ENCODE results near the gene SLC38A5. TPM values are rescaled to one million over a fixed set of nuclear protein-coding genes. Genes with fewer than 3 reads are reported as not detected.

SLC38A5 gene
- total RNA-seq, 4 donors from 2014 or later = 2.5 to 7.9 (median 7.4) TPM

- no peak for DNase-seq (ENCODE audit: extremely low spot score)
- intact Hi-C loops (cut with DNase I) = loop anchor here (10.0 kb wide), 1 partner anchor 421 kb away; no protein-coding TSS in a partner anchor
- Histone ChIP-seq H3K9me3 (no peaks in the 10 kb centered on the region), H3K27ac (replicated peaks in 1 of 4) (no peak overlapping the region), H3K27me3 (no peaks in the 10 kb centered on the region), H3K36me3 (no peaks in the 10 kb centered on the region), H3K4me3 (no peak overlapping the region), H3K4me1 (peaks cover 8 to 16% (median 14%) of the 10 kb centered on the region in 4 donors)
- TF ChIP-seq CTCF (IDR thresholded peaks at IDR 0.05) = no peak
- no peak for TF ChIP-seq POLR2AphosphoS5 (IDR thresholded peaks at IDR 0.05)
- no peak for TF ChIP-seq POLR2A (IDR thresholded peaks at IDR 0.05; ENCODE audit: low read depth)
- TF ChIP-seq EP300 (IDR thresholded peaks at IDR 0.05) = no peak
- WGBS = 87% methylated on average over 5 of the region's 5 CpGs
These were observed 35.4 kb upstream of the SLC38A5 start for GRCh38 chrX:48505481-48505880.

- H3K36me3 ChIP-seq = no peaks in the 10 kb centered on the region
- TF ChIP-seq POLR2AphosphoS5 (IDR thresholded peaks at IDR 0.05) = no peak
- no peak for TF ChIP-seq POLR2A (IDR thresholded peaks at IDR 0.05; ENCODE audit: low read depth)
- no peak for TF ChIP-seq CTCF (IDR thresholded peaks at IDR 0.05)
- no peak for TF ChIP-seq EP300 (IDR thresholded peaks at IDR 0.05)
- WGBS = 82% methylated on average over 7 of the region's 7 CpGs
- H3K27ac ChIP-seq (replicated peaks in 1 of 4) = no peak overlapping the region
- intact Hi-C loops (cut with DNase I) = loop anchor here (10.0 kb wide), 1 partner anchor 419 kb away; no protein-coding TSS in a partner anchor
- H3K4me3 ChIP-seq = no peak overlapping the region
- no peaks in the 10 kb centered on the region for H3K27me3 ChIP-seq
- DNase-seq (ENCODE audit: extremely low spot score) = no peak
- peaks cover 0 to 7% (median 6%) of the 10 kb centered on the region in 4 donors for H3K4me1 ChIP-seq
- H3K9me3 ChIP-seq = no peaks in the 10 kb centered on the region
These were observed 34.2 kb upstream of the SLC38A5 start for GRCh38 chrX:48504261-48504660.

- no peak overlapping the region for H3K27ac ChIP-seq (replicated peaks in 1 of 4)
- no peak overlapping the region for H3K4me3 ChIP-seq
- H3K36me3 ChIP-seq = no peaks in the 10 kb centered on the region
- H3K9me3 ChIP-seq = no peaks in the 10 kb centered on the region
- TF ChIP-seq CTCF (IDR thresholded peaks at IDR 0.05) (no peak), POLR2A (IDR thresholded peaks at IDR 0.05; ENCODE audit: low read depth) (no peak), EP300 (IDR thresholded peaks at IDR 0.05) (no peak), POLR2AphosphoS5 (IDR thresholded peaks at IDR 0.05) (no peak)
- DNase-seq (ENCODE audit: extremely low spot score) = no peak
- intact Hi-C loops (cut with DNase I) = no loop called here
- no peaks in the 10 kb centered on the region for H3K27me3 ChIP-seq
- WGBS = 64% methylated on average over 6 of the region's 6 CpGs
- peaks cover 0 to 3% (median 0%) of the 10 kb centered on the region in 4 donors for H3K4me1 ChIP-seq
These were observed 28.3 kb upstream of the SLC38A5 start for GRCh38 chrX:48498374-48498809.

- peaks cover 0 to 3% (median 0%) of the 10 kb centered on the region in 4 donors for H3K4me1 ChIP-seq
- no peaks in the 10 kb centered on the region for H3K36me3 ChIP-seq
- H3K9me3 ChIP-seq = no peaks in the 10 kb centered on the region
- no peak for TF ChIP-seq POLR2A (IDR thresholded peaks at IDR 0.05; ENCODE audit: low read depth)
- TF ChIP-seq CTCF (IDR thresholded peaks at IDR 0.05) = no peak
- no peak for TF ChIP-seq POLR2AphosphoS5 (IDR thresholded peaks at IDR 0.05)
- TF ChIP-seq EP300 (IDR thresholded peaks at IDR 0.05) = no peak
- H3K27ac ChIP-seq (replicated peaks in 1 of 4) = no peak overlapping the region
- H3K4me3 ChIP-seq = no peak overlapping the region
- intact Hi-C loops (cut with DNase I) = no loop called here
- WGBS = 64% methylated on average over 5 of the region's 5 CpGs
- no peaks in the 10 kb centered on the region for H3K27me3 ChIP-seq
- DNase-seq (ENCODE audit: extremely low spot score) = no peak
These were observed 27.8 kb upstream of the SLC38A5 start for GRCh38 chrX:48497871-48498270.

- DNase-seq (ENCODE audit: extremely low spot score) = no peak
- Histone ChIP-seq H3K4me3 (no peak overlapping the region), H3K27ac (replicated peaks in 1 of 4) (no peak overlapping the region), H3K27me3 (no peaks in the 10 kb centered on the region), H3K9me3 (no peaks in the 10 kb centered on the region), H3K36me3 (no peaks in the 10 kb centered on the region), H3K4me1 (peaks cover 0 to 3% (median 0%) of the 10 kb centered on the region in 4 donors)
- 88% methylated on average over 2 of the region's 4 CpGs for WGBS
- intact Hi-C loops (cut with DNase I) = no loop called here
- TF ChIP-seq POLR2A (IDR thresholded peaks at IDR 0.05; ENCODE audit: low read depth) (no peak), POLR2AphosphoS5 (IDR thresholded peaks at IDR 0.05) (no peak), CTCF (IDR thresholded peaks at IDR 0.05) (no peak), EP300 (IDR thresholded peaks at IDR 0.05) (no peak)
These were observed 26.6 kb upstream of the SLC38A5 start for GRCh38 chrX:48496660-48497059.

All from esophagus muscularis mucosa (tissue), 4 donors.